ENCODE data around the gene FITM1. TPM values are rescaled to one million over a fixed set of nuclear protein-coding genes. Genes with fewer than 3 reads are reported as not detected.

FITM1 gene
- total RNA-seq = under 0.01 TPM in 1 of 2 replicates, not detected in the other

DNA sequence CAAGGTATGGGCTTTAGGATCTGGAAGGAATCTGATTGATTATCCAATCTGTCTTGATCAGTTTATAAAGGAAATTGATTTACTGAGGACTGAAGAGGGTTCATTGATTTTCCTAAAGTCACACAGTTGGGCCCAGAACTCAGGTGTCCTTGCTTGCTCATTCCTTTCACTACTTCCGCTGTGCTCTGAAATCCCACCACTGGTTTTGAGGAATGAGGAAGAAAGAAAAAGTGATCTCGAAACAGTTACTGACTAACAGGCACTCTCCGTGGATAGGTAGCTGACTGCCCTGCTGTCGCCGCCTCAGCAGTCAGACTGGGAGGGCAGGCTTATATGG lies at the start of gene FITM1:
Gene FITM1, plus strand, starts transcription at position 280 of the 337 bp plus-strand sequence. CDS start 905 bp downstream, outside the sequence.

DNA sequence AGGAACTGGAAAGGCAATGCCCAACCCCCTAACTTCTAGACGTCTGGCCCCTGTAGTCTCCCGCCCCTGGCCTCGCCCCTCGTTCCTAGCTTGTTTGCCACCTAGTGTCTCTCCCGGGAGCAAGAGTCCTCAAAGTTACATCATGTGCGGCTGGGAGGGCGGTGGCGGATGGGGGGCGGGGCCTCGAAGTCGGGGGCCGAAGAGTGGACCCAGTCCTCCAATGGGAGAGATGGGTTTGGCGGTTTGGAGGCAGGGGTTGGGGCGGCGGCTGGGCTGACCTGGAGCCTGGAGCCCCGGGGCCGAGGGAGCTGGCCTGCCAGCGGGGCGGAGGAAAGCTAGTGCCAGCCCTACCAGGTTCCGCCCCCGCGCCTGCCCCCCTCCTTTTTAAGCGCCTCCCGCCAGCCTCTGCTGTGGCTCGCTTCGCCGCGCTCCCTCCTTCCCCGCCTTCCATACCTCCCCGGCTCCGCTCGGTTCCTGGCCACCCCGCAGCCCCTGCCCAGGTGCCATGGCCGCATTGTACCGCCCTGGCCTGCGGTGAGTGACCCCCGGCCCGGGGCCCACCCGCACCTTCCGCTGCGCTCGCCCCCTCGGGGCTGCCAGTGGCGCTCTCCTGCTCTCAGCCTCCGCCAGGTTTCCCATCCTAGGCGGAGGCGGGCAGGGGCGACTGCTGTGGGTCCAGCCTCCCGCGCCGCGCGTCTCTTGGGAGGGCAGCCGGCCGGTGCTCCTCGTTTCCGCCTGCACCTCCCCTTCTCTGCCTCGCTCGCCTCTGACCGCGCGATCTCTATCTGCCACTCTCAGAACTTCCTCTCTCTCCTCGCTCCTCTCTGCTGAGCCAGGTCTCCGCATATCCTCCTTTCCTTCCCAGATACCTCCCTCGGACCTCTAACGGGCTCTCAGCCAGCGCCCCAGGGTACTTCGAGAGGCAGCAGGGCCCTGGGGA lies 36.3 kb upstream of the FITM1 start, which contains the start of gene PCK2:
Gene PCK2, plus strand, starts transcription at position 411 of the 940 bp plus-strand sequence. Its CDS starts 95 bp downstream, at position 506.

GRCh38 chr14:24114532-24115421 lies 15.7 kb upstream of the FITM1 start, which contains the start of the genes DCAF11 and NRL:
Gene DCAF11 (plus strand): TSS chr14:24114777. CDS start chr14:24115595, 818 bp downstream.
Gene NRL (minus strand): TSS chr14:24114949. CDS start chr14:24082848, 32,101 bp downstream.

GRCh38 chr14:24135834-24136683 lies 5.6 kb downstream of the FITM1 start, which contains the start of gene PSME1:
Gene PSME1 (plus strand): TSS chr14:24136194. CDS start chr14:24136263, 69 bp downstream.

DNA sequence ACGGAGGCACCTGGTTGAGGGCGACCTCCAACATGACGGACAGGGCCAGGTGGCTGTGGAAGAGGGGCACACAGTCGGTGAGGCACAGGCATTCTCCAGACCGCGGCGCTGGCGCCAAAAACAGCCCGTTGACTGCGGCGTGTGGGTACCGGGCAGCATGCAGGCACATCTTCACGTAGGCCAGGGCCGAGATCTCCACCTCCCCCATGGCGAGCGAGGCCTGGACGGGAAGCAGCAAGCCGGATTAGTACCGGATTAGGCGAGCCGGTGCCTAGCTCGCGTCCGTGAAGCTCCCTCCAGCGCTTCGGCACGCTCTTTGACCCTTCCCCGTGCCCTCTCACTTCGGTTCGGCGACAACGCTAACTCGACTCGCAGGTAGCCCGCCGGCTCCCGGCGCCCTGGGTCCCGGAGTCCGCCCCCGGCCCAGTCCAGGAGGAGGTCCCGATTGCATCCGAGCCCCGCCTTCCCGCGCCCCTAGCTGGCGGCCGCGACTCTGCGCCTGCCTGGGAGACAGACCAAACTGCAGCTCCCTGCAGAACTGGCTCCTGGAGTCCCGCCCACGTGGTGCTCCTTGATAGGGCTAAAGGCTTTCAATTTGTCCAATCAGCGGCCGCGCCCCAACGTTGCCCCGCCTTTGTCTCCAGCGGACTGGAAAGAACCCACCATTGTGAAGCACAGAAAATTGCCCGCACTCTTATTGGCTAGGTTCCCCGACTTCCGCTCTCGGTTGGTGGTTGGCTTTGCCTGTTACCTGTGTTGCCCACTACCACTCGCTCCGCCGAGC lies 10.8 kb downstream of the FITM1 start, which contains the start of gene EMC9:
Gene EMC9, minus strand, starts transcription at position 495 of the 784 bp plus-strand sequence. Its CDS starts 287 bp downstream, at position 208.

DNA sequence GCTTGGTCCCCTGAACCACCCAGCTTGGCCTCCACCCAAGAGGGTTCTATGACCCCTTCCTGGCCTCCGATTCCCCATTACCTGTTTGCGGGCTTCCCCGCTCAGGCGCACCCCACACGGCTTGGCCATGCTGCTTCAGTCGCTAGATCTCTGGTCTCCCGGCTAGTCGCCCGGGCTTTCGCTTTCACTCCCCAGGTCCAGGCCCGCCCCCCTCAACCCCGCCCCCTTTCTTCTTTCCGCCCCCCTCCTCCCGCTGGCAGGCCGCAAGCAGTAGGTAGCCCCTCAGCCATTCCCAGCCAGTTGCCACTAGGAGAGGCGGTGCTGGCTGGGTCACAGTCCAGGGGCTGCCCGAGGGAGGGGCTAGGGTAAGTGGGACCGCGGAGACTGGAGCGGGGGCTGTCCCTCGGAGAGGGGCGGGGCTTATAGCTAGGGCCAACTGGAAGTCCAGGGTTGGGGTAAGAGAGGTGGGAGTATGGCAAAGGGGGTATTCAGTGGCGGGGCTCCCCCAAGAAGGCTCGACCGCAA lies 16.1 kb downstream of the FITM1 start, which contains the start of gene PSME2:
Gene PSME2, minus strand, starts transcription at position 158 of the 525 bp plus-strand sequence. Its CDS starts 29 bp downstream, at position 129.

DNA sequence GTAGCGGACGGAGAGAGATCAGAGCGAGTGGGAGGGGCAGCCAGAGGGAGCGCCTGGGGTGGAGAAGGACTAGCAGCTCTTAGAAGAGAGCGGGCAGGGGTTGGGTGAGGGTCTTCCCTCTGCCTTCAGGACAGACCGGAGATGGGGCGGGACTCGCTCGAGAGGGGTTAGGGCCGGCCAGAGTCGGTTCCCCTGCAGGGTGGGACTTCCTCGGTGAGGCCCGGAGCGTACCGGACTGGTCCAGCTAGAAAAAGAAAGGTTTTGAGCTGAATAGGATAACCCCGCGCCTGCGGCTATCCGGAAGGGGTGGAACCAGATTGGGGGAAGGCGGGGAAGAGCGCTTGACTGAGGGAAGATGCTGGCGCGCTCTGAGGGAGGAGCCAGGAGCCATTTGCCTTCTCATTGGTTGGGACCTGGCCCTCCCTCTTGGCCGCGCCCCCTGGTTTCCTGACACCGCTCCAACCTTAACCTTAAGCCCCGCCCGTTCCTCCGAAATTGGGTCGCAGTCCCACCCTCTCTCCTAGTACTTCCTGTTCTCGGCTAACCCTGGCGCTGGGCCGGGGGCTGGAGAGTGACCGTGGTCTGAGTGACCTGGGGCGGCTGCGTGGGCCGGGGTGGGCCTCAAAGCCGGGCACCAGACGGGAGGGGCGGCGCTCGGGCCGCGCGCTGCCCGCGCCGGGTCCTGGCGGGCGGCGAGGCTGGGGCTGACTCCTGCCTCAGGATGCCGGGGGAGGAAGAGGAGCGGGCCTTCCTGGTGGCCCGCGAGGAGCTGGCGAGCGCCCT lies 16.7 kb downstream of the FITM1 start, which contains the start of gene RNF31:
Gene RNF31, plus strand, starts transcription at position 521 of the 783 bp plus-strand sequence. Its CDS starts 201 bp downstream, at position 722.

DNA sequence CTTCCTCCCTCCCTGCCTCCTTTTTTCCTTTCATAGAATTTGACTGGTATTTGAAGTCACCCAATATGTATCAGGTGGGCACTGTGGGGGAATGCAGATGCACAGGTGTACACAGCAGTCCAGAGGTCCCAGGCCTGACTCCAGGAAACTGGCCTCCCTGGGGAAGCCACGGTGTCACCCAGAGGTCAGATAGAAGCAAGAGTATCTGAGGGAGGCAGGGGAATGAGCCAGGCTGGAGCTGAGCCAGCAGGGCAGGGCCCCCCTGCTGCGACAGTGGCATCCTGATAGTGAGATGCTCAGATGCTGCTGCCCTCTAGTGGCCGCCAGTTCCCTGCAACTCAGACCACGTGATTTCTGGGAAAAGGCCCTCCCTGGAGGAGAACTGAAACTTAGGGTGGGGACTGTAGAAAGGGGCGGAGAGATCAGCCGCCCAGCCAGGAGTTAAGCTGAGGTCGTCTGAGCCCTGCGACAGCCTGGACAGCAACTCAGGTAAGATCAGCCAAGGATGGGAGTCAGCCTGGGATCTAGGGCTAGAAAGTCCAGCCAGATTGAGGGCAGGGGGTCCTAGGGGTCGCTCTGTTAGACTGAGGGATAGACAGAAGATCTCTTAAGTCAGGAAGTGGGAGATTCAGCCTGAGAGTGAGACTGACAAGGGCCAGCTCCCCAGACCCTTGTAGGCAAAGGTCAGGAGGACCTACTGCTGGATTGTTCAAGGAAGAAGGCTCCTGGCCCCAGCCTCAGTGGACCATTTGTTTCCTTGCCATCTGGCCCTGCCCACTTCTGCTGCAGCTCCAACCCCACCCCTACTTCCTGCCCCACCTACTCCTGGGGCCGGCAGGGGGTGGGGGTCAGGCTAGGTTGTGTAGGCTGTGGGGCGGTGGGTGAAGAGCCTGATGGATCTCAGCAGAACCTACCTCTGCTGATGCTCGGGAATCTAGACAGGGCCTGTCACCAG lies 30.7 kb downstream of the FITM1 start, which contains the start of gene IRF9:
Gene IRF9, plus strand, starts transcription at position 416 of the 955 bp plus-strand sequence. CDS start 880 bp downstream, outside the sequence.

GRCh38 chr14:24171422-24172260 lies 41.2 kb downstream of the FITM1 start, which contains the start of gene REC8:
Gene REC8 (plus strand): TSS chr14:24172080. CDS start chr14:24172553, 473 bp downstream.

Other genes with a start within 250 kb of the FITM1 start
- 49.8 and 69.3 TPM in 2 replicates for gene DHRS4, start 176.9 kb upstream of the FITM1 start, total RNA-seq
- 13.9 and 16.8 TPM in 2 replicates for gene DHRS4L2, start 141.7 kb upstream of the FITM1 start, total RNA-seq
- under 0.01 TPM in 2 replicates for gene CARMIL3, start 78.7 kb upstream of the FITM1 start, total RNA-seq
- not detected in 2 replicates for gene CPNE6, start 59.1 kb upstream of the FITM1 start, total RNA-seq
- 20.1 and 38.3 TPM in 2 replicates for gene PCK2, start 36.3 kb upstream of the FITM1 start, total RNA-seq
- 50.9 and 53.0 TPM in 2 replicates for gene DCAF11, start 15.9 kb upstream of the FITM1 start, total RNA-seq
- 0.28 and 0.46 TPM in 2 replicates for gene NRL, start 15.7 kb upstream of the FITM1 start, total RNA-seq
- gene PSME1, start 5.5 kb downstream of the FITM1 start, total RNA-seq = 104 and 134 TPM in 2 replicates
- gene EMC9, start 10.9 kb downstream of the FITM1 start, total RNA-seq = 17.4 and 17.8 TPM in 2 replicates
- gene PSME2, start 16.0 kb downstream of the FITM1 start, total RNA-seq = 83.8 and 104 TPM in 2 replicates
- 25.0 and 32.0 TPM in 2 replicates for gene RNF31, start 16.8 kb downstream of the FITM1 start, total RNA-seq
- 65.7 and 69.2 TPM in 2 replicates for gene IRF9, start 30.6 kb downstream of the FITM1 start, total RNA-seq
- 0.85 and 1.2 TPM in 2 replicates for gene REC8, start 41.4 kb downstream of the FITM1 start, total RNA-seq
- gene IPO4, start 58.2 kb downstream of the FITM1 start, total RNA-seq = 27.4 and 27.8 TPM in 2 replicates
- gene TM9SF1, start 64.8 kb downstream of the FITM1 start, total RNA-seq = 50.9 and 58.4 TPM in 2 replicates
- 0.14 and 0.28 TPM in 2 replicates for gene TSSK4, start 75.0 kb downstream of the FITM1 start, total RNA-seq
- gene CHMP4A, start 82.8 kb downstream of the FITM1 start, total RNA-seq = 19.7 and 20.3 TPM in 2 replicates
- gene MDP1, start 85.4 kb downstream of the FITM1 start, total RNA-seq = 16.2 and 17.7 TPM in 2 replicates
- gene NEDD8, start 101.7 kb downstream of the FITM1 start, total RNA-seq = 226 and 239 TPM in 2 replicates
- 123 and 126 TPM in 2 replicates for gene GMPR2, start 102.3 kb downstream of the FITM1 start, total RNA-seq
- 37.0 and 42.7 TPM in 2 replicates for gene TINF2, start 112.0 kb downstream of the FITM1 start, total RNA-seq
- 0.71 and 1.6 TPM in 2 replicates for gene TGM1, start 132.5 kb downstream of the FITM1 start, total RNA-seq
- gene RABGGTA, start 140.9 kb downstream of the FITM1 start, total RNA-seq = 16.6 and 20.1 TPM in 2 replicates
- gene DHRS1, start 169.1 kb downstream of the FITM1 start, total RNA-seq = 7.2 and 10.5 TPM in 2 replicates
- gene NOP9, start 169.2 kb downstream of the FITM1 start, total RNA-seq = 14.2 and 17.1 TPM in 2 replicates
- gene CIDEB, start 177.3 kb downstream of the FITM1 start, total RNA-seq = 1.00 and 1.8 TPM in 2 replicates
- gene LTB4R2, start 179.5 kb downstream of the FITM1 start, total RNA-seq = 1.6 and 2.7 TPM in 2 replicates
- gene LTB4R, start 180.8 kb downstream of the FITM1 start, total RNA-seq = 0.71 and 1.9 TPM in 2 replicates
- gene ADCY4, start 204.4 kb downstream of the FITM1 start, total RNA-seq = 3.4 and 5.3 TPM in 2 replicates
- gene RIPK3, start 209.3 kb downstream of the FITM1 start, total RNA-seq = 2.5 and 2.8 TPM in 2 replicates
- gene NFATC4, start 237.5 kb downstream of the FITM1 start, total RNA-seq = 48.2 and 66.7 TPM in 2 replicates

Measured in smooth muscle cell of bladder (primary cell).